ENCODE data around the gene SPEG.

SPEG gene

DNA sequence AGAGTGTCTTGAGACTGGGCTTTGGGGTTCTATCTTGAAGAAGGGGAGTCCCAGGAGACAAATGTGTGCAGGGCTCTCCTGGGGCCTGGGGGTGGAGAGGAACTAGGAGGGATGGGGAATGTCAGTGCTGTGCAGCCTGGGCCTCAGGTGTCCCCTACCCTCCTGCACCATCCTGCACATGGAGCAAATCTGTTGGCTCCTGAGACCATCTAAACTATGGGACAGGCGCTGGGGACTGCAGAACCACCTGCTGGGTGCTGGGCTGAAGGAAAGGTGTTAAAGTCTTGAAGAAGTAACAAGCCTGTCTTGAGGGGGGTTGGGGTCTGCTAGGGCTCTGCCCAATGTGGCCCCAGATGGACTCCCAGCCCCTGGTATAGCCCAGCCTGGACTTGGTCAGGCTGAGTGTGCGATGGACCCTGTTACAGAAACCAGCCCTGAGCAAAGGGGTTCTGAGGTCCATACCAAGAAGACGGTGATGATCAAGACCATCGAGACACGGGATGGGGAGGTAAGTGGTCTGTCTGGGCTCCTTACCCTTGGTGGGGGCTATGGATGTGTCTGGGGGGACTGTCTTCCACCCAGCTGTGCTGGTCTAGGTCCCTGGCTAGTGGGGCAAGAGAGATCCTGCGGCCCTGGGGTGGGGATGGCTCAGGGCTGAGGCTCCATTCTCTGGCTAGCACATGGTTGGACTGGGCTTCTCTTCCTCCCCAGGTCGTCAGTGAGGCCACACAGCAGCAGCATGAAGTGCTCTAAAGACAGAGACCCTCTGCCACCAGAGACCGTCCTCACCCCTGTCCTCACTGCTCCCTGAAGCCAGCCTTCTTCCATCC, 9.2 kb upstream of the SPEG start:
- no peak for DNase-seq (ENCODE audit: low spot score)

DNA sequence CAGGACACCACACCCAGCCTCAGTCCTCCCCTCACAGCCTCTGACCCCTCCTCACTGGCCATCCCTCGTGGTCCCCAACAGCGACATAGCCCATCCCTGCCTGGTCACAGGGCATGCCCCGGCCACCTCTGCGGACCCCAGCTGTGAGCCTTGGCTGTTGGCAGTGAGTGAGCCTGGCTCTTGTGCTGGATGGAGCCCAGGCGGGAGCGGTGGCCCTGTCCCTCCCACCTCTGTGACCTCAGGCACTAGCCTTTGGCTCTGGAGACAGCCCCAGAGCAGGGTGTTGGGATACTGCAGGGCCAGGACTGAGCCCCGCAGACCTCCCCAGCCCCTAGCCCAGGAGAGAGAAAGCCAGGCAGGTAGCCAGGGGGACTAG, 8.6 kb upstream of the SPEG start:
- DNase-seq (ENCODE audit: low spot score): no peak

DNA sequence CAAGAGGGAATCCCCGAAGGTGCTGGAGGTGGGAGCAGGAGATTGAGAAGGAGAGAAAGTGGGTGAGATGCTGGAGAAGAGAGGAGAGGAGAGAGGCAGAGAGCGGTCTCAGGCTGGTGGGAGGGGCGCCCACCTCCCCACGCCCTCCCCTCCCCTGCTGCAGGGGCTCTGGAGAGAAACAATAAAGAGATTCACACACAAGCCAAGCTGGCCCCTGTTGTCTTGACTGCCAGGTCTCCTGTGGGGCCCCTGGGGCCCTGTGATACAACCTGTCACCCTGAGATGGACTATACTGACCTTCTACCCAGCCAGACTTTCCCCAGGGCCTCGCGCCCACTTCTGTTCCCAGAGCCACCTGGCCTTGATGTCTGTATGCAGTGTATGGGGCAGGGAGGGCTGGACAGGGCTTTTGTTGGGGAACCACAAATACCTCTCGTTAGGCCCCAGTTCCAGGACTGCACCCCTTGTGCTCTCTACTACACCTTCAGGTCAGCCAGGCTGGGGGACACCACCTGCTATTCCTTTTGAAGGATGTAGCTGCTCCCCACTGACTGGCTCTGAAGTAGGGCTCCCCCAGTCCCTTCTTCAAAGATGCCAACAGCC, 8.0 kb upstream of the SPEG start:
- DNase-seq (ENCODE audit: low spot score): no peak

DNA sequence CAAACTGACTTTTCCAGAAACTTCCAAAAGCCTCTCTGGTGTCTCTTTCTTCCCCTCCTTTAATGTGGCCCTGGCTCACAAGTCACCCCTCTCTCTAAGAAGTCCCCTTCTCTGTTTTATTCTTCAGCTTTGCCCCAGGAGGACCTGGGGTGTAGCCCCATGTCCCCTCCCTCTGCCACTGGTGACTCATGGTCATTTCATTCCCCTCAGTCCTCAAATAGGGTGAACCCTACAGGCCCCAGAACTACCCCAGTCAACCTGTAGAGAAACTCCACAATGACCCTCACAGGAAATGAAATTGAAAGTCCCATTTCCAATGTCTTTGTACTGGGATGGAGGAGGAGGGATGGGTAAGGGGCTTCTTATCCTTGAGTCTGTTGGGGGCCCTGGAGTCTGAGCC, 6.2 kb upstream of the SPEG start:
- no peak for DNase-seq (ENCODE audit: low spot score)

DNA sequence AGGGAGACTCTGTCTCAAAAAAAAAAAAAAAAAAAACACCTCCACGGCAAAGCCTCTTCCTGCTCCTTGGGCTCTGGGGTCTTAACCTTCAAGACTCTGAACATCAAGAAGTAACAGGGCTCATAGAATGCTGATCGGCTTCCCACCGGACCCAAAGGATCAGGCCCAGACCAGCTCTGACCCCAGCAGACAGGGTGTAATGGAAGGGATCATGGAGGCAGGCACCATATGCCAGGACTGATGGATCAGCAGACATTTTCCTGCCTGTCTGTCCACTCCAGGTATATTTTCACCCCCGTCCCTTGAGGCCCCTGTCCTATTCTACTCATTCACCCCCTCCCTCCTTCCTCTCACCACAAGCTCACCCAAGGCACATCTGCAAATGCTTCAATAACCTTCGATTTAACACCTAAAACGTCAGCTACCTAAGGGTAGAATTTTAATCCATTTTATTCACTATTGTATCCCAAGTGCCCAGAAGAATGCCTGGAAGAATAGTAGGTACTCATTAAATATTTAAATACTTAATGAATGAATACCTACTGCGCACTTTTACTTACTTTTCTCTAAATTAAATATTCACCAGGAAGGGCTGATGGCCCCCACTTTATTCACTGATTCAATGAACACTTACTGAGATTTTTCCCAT, 4.6 kb upstream of the SPEG start:
- no peak for DNase-seq (ENCODE audit: low spot score)

DNA sequence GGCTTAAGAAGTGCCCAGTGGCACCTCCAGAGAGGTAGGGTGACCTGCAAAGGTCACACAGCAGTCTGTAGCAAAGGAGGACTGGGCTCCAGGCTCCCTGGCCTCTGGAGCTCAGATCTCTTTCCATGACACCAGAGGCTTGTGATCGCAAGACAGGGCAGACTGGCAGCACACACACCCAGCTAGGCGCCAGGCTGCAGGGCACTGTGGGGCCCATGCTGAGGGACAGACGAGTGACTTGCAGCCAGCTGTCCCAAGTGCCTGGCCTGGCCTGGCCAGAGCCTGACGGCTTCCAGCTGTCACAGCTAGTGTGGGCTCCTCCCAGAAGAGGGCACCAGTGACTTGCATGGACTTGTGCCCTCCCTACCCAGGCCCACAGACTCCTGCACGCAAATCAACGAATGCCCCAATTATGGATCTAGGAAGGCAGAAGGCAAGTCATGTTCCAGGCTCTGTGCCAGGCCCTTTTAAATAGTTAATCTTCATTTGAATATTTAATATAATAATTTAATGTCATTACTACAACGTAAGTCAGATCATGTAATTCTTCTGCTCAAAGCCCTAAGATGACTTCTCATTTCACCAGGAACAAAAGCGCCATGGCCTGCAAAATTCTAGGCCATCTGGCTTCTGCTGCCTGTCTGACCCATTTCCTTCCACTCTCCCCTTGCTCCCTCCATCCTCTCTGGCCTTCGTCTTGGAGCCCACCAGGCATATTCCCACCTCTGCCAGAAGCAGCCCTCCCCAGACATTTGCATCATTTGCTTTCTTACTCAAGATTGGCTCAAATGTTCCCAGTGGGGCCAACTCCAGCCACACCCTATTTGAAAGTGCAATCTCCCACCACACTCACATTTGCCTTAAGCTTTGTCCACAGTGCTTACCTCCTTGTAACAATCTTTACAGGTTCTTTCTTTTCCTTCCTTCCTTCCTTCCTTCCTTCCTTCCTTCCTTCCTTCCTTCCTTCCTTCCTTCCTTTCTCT, 3.7 kb upstream of the SPEG start:
- no peak for DNase-seq (ENCODE audit: low spot score)

DNA sequence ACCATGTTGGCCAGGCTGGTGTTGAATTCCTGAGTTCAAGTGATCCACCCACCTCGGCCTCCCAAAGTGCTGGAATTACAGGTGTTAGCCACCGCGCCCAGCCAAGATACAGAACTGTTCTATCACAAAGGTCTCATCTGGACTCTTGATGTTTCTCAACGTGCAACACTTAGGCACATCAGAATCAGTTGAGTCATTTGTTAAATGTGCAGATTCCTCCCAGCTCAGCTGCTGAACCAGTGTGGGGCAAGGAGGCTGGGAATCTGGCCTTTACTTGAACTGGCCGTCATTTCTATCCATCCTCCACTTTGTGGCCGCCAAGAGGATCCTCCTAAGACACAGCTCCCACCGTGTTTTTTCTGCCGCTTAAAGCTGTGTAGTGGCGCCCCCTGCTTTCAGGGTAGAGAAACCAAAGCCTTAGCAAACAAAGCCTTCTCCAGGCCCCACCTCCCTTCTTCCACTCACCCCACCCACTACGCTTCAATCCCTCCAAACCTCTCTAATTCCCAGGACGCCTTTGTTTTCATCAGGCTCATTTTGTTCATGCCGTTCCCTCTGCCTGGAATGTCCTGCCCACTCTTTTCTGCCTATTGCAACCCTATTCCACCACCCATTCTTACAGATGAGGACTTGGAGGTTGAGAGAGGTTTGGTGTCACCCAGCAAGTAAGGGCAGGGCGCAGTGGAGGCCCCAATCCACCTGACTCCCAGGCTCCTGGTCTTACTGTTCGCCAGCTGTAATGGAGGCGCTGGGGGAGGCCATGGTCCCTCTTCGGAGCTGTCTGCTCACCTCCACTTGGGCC, 776 bp upstream of the SPEG start:
- peak; percentile 40 for DNase-seq (ENCODE audit: low spot score)

DNA sequence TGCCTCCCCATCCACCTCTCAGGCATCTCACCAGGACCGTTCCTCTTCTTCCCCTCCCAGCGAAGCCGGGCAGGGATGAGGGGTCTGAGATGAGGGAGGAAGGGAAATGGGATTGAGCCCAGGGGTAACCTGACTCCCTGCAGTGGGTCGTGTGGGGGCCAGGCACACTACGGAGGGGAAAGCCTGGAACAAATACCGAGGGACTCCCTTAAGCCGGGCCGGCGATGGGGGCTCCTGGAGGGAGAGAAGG, 250 bp upstream of the SPEG start:
- no peak for DNase-seq (ENCODE audit: low spot score)

DNA sequence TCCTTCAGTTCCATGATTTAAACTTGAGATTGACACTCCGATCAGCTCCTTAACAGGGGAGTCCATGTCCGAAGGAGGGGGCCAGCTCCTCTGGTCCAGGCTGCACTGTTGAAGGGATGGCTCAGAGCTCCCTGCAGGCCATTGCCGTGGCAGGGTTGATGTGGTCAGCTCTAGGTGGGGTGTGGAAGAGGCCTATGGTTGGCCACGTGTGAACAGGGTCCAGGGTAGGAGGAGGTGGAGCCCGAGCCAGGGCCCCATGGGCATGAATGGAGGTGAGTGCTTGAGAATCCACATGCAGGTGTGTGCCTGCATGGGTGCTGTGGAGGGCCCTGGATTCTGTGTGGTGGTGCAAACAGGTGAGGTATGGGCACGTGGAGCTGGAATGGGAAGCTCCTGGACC, 1.1 kb downstream of the SPEG start:
- no peak for DNase-seq (ENCODE audit: low spot score)

DNA sequence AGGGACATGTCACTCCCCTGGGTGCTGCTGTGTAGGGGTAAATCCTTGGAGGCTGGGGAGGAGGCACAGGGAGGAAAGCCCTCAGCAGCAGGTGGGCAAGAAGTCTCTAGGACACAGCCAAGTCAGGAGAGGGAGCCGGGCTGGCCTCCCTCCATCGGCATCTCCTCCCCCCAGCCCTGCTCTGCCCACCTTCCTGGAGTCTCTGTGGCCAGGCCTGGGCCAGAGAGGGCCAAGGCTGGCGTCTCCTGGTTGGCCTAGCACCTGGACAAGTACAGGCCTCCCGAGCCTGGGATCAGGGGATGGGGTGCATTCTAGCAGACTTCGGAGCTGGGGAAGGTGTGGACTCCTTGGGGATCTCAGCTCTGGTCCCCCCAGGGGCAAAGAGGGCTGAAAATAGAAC, 1.8 kb downstream of the SPEG start:
- no peak for DNase-seq (ENCODE audit: low spot score)

DNA sequence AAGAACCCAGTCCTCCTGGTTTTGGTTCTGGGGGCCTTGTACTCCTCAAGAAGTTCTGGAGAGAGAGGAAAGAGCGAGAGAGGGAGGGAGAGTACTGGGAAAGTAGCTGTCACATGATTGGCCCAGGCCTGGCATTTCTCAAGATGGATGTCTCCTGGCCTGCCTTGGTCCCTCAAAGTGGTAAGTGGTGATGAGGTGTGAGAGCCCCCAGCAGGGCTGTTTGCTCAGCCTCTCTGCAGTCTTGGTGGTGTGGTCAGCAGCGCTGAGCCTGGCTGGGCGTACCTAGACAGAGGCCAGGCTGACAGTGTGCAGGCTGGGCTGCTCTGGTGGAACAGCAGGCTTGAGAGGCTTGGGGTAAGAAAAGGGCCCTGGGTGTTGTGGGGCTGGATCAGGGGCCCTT, 2.5 kb downstream of the SPEG start:
- DNase-seq (ENCODE audit: low spot score): no peak

DNA sequence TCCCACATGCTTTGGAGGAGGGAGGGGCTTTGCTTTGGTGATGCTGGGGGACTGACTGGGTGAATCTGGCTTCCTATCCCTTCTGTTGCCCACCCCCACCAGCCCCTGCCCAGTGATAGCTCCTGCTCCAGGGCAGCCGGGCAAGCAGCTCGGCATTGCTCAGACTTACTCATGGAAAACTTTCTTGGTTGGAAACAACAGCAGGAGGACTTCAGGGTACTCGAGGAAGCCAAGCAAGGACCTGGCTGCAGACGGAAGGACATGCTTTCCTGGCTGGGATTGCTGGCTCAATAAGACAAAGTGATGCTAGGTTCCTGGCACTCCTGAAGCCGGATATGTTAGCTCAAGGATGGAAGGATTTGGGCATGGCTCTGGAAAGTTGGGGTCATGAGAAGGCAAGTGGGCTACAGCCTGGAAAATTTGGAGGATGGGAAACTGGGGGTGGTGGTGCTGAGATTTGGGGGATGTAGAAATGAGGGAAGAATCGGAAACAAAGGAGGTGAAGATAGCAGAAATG, 3.1 kb downstream of the SPEG start:
- DNase-seq (ENCODE audit: low spot score): no peak

DNA sequence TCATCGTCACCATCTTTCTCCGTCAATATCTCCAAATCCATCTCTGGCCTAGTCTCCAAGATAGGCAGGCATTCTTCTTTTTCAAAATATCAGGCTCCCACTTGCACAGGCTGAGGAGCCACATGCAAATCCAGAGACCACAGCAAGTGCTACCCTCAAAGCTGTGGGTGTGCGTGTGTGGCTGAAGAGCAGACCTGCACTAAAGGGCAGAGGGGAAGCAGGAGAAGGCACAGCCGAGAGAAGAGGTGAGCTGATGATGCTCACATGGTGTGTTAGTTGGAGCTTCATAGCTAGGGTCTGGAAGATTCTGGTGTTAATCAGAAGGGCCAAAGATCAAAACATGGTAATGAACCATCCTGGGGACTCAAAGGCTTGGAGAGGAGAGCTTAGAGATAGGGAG, 3.8 kb downstream of the SPEG start:
- DNase-seq (ENCODE audit: low spot score): no peak

DNA sequence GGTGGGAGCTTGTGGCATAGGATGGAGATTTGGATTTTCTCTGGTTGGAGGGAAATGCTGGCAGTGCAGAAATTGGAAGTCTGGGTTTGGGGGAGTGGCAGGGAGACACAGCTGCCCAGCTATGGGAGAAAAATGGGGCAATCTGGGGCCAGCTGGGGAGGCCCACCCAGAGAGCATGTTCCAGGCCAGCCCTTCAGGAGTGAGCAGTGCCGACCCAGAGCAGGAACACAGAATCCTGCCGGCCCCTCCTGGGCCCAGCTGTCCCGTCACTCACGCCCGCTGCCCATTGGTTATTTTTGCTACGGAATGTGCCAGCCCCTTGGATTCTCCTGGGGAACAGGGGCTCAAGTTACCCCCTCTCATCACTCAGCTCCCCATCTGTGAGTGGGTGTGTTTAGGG, 4.9 kb downstream of the SPEG start:
- DNase-seq (ENCODE audit: low spot score): no peak

DNA sequence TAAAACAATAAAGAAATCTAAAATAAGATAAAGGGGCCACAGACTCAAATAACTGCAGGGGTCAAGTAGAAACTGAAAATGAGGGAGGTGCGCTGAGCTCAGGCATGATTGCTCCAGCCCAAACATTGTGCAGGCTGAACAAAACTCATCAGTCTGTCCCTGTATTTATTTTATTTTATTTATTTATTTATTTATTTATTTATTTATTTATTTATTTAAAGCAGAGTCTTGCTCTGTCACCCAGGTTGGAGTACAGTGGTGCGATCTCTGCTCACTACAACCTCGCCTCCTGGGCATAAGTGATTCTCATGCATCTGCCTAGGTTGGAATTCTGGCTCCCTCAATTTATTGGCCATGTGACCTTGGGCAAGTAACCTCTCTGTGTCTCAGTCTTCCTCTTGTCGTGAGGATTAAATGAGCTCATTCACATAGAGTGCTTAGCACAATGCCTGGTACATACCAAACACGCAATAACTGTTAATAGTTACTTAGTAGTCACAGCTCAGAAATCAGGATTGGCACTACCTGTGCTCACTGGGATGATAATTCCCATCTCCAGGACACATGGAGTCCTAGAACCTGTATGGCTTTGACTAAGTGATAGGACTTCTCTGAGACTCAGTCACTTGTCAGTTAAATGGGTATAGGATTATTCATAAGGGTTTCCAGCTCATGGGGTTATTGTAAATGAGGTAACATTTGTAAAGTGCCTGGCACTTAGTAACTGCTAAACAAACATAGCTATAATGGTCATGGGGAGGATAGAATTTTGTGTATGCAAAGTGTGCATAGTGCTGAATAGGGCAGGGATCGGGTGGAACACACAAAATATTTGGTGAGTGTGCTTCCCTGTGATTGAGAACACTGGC, 6.0 kb downstream of the SPEG start:
- DNase-seq (ENCODE audit: low spot score): no peak

DNA sequence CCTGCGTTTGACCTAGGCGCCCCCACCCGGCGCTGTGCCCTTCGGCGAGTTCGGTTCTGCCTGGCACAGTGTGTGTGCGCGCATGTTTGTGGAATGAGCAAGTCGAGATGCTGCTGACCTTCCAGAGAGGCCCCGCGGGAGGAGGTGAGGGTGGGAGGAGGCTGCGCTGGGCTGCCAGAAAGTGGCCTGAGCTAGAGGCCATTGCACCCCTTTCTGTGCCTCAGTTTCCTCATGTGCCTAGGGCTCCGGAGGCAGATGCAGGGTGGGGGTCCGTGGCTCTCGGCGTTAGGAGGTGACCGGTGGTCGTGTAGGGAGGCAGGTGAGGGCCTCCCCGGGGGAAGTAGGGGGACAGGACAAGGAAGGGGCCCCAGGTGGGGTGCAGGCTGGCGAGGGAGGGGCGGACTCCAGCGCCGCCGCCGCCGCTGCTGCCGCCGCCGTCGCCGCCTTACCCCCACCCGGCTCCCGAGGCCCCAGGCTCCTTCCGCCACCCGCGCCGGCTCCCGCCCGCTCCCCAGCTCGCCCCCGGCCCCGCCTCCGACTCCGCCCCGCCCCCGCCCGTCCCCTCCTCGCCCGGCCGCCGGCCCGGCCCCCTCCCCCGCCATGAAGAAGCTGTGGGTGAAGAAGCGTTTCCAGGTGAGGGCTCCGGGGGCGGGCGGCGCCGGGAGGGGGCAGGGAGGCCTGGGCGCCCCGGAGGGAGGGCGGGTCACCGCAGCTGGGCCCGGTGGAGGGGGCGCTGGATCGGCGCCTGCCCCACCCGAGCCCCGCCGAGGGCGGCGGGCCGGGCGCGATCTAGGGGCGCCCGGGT, 7.0 kb downstream of the SPEG start:
- no peak for DNase-seq (ENCODE audit: low spot score)

DNA sequence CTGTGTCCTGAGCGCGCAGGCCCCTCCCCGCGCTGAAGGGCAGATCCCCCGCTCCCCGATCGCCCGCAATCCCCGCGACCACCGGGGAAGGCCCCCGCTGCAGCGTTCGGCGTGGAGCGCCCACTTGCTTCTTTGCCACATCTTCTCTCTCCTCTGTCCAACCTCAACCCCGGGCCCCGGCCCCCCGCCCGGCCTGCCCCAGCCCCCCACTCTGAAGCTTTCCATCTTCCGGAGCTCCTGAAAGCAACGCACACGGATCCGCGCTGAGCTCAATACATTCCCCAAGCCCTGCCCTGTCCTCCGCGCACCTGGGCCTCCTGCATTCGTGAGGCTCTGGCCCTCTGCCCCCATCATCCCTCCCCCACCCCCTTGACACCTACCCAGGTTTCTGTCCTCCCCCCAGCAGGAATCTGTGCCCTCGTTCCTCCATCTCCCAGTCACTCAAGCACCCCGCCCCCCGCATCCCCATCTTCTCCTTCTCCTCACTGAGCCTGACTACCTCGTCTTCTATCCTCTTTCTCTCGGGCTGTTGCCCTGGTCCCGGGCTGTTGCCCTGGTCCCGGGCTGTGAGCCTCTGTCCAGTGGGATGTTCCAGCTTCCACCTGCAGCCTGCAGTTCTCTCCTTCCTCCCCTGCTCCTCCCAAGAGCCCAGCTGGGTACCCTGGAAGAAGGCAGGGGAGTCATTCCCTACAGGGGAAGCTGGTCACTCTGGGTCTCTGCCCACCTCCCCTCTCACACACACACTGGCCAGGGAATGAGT, 7.8 kb downstream of the SPEG start:
- DNase-seq (ENCODE audit: low spot score): no peak

DNA sequence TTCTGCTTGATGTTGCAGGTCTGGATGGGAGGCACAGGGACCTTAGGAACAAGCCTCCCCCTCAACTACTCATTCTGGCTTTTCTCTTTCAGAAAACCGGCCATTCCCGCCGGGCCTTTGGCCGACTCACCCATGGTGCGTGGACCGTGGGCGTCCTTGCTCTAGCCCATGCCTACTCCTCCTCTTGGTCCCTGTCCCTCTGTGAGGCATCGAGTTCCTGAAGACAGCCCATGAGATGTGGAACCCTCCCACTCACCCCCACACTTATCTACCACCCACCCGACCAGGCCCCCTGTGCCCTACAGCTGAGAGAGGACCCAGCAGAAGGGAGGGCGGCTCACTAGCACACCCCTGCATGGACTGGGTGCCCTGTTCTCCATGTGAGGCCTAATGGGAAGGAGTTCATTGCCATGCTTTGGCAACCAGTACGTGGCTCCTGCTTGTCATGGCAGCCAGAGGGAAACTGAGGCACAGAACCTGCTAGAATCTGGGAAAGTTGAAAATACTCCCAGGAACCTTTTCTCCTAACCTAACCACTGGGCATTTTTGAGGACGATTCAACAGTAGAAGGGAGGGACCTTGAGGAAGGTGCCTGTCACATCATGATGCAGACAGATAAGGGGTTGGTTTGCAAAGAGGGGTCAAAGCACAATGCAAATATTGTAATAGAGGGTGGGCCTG, 8.5 kb downstream of the SPEG start:
- DNase-seq (ENCODE audit: low spot score): no peak

DNA sequence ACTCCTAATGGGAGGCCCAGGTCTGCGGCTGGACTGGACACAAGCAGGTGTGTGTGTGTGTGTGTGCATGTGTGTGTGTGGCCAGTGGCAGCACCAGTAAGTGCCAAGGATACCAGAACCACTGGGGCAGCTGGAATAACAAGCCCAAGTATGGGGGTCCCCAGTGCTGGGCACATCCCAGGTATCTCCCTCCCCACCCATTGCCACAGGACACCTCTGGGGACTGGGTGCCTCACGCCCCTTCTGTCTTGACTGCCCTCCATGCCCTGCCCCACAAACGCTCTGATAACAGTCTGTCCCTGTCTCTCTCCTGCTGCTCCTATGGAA, 9.0 kb downstream of the SPEG start:
- no peak for DNase-seq (ENCODE audit: low spot score)

Data from activated CD4-positive, alpha-beta T cell treated with anti-CD3 and anti-CD28 coated beads, Interleukin-2, Interleukin-4, amounts not matched to agents 100 ng/mL and 50 ng/mL, durations not matched to agents 16 hours and 8 hours (primary cell).